WI38 (cell line): Measurements from ENCODE around the gene ACTRT2.

Source experiments
- H3K4me3 ChIP-seq: 2 replicates; pipeline ENCODE4 v1.5.1; 2011; ENCODE audit warnings: low read depth, mild to moderate bottlenecking, control low read depth, low read length
- TF ChIP-seq, protein P1 (sequence below): IDR thresholded peaks from 2 replicates; pipeline ENCODE4 v1.5.1; 2012; ENCODE audit warnings: low read depth, mild to moderate bottlenecking, control low read depth, low read length

Gene ACTRT2

DNA sequence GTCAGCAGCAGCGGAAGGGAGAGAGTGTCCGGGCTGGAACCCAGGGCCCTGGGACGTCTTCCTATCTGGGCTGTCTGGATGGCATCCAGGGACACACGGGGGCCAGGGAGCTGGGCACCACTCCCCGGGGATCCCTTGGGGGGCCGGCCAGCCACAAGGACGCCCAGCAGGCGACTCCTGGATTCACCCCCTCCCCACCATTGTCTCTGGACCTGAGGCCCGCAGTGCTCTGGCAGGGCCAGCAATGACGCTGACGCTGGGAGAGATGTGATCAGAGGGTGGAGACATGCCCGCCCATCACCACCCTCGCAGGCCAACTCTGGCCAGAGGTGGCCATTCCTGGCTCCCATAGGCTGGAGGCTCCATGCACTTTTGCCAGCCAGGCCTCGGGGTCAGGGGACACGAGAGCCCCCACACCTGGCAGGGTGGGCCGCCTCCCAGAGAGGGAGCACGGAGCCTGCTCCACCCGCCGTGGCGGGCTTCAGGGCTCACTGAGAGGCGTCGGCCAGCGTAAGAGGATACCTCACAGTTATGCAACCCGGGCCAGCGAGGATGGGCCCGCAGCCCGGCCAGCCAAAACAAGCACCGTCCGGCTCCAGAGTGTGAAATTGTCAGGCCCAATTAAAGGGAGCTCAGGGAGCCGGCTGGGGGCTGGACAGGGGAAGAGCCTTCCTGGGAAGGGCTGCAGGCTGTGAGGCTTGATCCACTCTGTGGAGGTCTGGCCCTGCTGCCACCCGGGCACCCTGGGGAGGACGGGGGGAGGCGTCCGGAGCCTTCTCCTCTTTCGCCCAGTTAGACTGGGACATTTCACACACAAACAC lies 10.3 kb downstream of the ACTRT2 start:
- TF ChIP-seq, protein P1, sequence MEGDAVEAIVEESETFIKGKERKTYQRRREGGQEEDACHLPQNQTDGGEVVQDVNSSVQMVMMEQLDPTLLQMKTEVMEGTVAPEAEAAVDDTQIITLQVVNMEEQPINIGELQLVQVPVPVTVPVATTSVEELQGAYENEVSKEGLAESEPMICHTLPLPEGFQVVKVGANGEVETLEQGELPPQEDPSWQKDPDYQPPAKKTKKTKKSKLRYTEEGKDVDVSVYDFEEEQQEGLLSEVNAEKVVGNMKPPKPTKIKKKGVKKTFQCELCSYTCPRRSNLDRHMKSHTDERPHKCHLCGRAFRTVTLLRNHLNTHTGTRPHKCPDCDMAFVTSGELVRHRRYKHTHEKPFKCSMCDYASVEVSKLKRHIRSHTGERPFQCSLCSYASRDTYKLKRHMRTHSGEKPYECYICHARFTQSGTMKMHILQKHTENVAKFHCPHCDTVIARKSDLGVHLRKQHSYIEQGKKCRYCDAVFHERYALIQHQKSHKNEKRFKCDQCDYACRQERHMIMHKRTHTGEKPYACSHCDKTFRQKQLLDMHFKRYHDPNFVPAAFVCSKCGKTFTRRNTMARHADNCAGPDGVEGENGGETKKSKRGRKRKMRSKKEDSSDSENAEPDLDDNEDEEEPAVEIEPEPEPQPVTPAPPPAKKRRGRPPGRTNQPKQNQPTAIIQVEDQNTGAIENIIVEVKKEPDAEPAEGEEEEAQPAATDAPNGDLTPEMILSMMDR, result no peak
- H3K4me3 ChIP-seq, result no peak overlapping the region

DNA sequence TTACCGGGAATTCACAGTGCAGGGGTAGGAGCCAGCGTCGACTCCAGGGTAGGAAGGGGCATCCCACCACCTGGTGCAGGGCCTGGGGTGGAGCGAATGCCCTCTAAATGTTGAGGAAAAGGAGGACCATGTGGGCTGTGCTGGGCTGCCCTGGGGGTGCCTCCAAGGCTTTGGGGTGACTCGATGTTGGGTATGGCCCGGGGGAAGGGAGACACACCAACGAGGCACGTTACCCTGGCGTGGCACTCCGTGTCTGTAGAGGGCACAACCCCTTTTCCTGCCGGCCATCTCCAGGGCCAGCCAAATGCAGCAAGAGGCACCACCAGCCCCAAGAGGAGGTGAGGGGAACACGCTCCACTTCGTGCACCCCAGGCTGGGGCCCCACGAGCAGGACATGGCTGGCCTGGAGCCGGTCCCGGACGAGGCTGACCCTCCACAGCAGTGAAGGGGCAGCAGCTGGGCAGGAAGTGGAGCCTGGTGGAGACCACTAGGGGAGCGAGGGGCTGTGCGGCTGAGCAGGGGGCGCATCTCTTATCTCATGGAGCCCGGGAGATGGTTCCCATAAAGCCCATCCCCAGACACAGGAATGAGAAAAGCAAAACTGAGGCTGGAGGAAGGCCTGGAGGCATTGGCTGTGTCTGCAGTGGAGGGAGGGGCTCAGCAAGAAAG lies 11.2 kb downstream of the ACTRT2 start:
- no peak overlapping the region for H3K4me3 ChIP-seq
- TF ChIP-seq, protein P1, result no peak

DNA sequence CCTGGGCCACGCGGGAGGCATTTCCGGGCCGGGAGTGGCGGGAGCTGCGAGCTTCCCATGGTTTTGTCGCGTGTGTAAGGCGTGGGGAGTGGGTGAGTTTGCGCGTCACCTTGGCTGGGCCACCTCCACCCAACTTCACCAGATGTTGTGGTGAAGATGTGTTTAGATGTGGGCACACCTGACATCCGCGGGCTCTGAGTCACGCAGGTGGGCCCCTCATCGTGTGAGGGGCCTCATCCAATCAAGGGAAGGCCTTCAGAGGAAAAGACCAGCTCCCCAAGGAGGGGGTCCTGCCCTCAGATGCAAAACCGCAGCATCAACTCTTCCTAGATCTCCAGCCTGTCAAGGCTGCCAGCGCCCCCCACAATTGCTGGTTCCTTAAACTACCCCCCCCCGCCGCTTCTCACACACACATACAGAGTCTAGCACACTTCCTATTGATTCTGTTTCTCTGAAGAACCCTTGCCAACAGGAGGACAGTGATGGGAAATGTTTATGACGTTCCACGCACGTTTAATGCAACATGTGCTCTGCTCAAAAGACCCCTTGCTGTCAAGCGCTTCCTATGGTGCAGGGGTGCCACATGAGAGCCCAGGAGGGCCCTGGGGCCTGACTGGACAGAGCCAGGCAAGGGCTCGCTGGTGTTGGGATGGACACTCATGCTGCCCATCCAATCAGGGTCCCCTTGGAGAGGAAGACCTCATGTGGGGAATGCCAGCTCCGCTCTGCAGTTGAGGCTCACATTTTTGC lies 11.9 kb downstream of the ACTRT2 start:
- no peak overlapping the region for H3K4me3 ChIP-seq
- TF ChIP-seq, protein P1, result no peak

DNA sequence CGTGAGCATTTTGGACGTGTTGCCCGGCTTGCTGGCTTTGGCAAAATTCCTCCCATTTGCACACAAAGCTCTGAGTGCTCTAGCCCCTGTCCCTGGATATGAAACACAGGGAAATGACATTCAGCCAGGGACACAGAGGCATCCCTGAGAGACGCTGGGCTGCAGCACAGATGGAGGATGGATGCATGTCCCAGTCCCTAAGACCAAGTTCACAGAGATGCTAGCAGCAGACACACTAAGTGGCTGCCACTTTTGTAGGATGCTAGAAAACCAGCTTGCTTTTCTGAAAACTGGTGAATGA lies 12.5 kb downstream of the ACTRT2 start:
- H3K4me3 ChIP-seq, result no peak overlapping the region
- TF ChIP-seq, protein P1, result no peak

DNA sequence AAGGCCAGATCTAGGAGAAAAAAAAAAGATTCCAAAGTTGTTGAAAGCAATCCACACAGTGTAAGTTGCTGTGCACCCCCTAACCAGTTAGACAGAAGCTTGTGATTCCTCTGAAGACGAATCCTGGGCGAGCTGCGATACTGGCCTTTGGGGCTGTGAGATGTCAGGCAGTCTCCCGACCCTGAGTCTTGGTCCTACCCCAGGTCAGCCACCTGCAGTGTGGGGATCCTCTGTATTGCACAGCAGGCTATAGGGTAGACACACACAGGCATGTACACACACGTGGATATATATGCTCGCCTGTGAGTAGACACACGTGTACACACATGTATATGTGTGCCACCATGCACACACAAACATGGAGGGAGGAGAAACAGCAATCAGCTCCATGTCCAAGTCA lies 12.9 kb downstream of the ACTRT2 start:
- no peak overlapping the region for H3K4me3 ChIP-seq
- TF ChIP-seq, protein P1, result no peak

DNA sequence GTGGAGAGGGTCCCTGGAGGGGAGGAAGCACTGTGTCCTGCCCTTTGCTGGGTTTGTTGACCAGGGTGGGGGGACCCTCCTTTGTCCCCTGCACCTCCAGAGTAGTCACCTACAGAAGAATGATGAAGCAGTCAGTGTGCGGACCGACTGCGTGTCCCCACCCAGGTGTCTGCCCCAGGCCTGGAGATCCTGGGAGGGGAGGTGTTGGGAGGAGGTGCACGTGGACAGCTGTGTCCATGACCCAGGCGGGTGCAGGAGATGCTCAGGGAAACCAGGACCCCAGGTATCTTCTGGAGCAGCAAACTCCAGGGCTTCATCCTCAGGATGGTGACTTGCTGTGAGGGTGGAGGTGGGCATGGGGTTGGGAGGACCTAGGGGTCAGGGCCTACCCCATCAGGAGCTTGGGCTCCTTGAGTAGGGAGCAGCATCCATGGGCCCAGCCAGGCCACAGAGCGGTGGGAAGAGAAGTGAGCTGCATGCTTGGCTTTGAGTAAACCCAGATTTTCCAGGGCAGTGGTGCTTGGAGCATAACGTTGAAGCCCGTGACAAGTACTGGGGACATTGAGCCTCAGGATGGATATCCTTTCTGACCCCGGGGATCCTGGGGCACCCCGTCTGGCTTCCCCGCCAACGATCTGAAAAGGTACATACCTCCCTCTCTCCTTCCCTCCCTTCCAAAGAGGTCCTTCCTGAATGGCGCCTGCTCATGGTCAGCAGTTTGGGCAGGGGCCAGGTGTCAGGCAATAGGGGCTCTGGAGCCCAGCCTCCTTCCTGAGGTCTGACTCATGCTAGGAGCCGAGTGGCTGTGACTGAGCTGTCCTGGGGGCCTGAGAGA lies 13.7 kb downstream of the ACTRT2 start:
- no peak overlapping the region for H3K4me3 ChIP-seq
- TF ChIP-seq, protein P1, result no peak
